Muscle of arm (tissue), 12 donors: Measurements from ENCODE around the gene TBCB. TPM values are rescaled to one million over a fixed set of nuclear protein-coding genes. Genes with fewer than 3 reads are reported as not detected.
"Not testable (repeated sequence)": the region's sequence is repeated elsewhere in the genome, so short reads cannot be mapped to it uniquely, and the experiment has no call there.

Experiments
- DNase-seq: peaks from one replicate; pipeline ENCODE4 v3.0.0-alpha.2; 2013
- polyA plus RNA-seq, 12 donors: library from polyadenylated mRNA; unstranded; fragments of 120-200 nt; gene quantifications; one replicate each; pipeline ENCODE4 v1.2.1, GENCODE V29; 2013; ENCODE audit not compliant: insufficient read length in 12 of 12

Gene TBCB
- polyA plus RNA-seq, 12 donors = 54.6 to 85.5 (median 75.2) TPM; not detected in 1

GRCh38 chr19:36160821-36161596 lies 45.7 kb downstream of the TBCB start:
- DNase-seq = no peak

GRCh38 chr19:36163813-36164212 lies 48.5 kb downstream of the TBCB start:
- no peak for DNase-seq

GRCh38 chr19:36169084-36169760 lies 54.0 kb downstream of the TBCB start:
- DNase-seq = no peak

- DNase-seq = no peak
Observed at GRCh38 chr19:36172852-36173251, 57.6 kb downstream of the TBCB start.

DNA sequence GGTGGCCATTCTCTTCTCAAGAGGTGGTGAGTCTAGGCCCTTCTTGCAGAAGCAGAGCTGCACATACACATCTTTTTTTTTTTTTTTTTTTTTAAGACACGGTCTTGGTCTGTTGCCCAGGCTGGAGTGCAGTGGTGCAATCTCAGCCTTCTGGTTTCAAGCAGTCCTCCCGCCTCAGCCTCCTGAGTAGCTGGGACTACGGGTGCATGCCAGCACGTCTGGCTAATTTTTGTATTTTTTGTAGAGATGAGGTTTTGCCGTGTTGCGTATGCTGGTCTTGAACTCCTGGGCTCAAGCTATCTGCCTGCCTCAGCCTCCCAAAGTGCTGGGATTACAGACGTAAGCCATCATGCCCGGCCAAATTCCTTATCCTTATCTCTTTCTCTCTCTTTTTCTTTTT lies 58.6 kb downstream of the TBCB start:
- DNase-seq = not testable (repeated sequence)

Other genes with a start within 250 kb of the TBCB start
- 10 to 100 TPM in 1 of 12 donors, 1 to 10 TPM in 10, not detected in 1; 3.4 to 33.6 (median 5.8) TPM for gene APLP1, start 246.9 kb upstream of the TBCB start, polyA plus RNA-seq
- 1 to 10 TPM in 6 of 12 donors, under 1 TPM in 4, not detected in 2; 0.82 to 8.5 (median 1.3) TPM for gene NFKBID, start 214.9 kb upstream of the TBCB start, polyA plus RNA-seq
- gene HCST, start 212.9 kb upstream of the TBCB start, polyA plus RNA-seq = 1 to 10 TPM in 10 of 12 donors, not detected in 2; 3.1 to 7.7 (median 5.1) TPM
- gene TYROBP, start 207.2 kb upstream of the TBCB start, polyA plus RNA-seq = 10 to 100 TPM in 11 of 12 donors, not detected in 1; 11.8 to 33.6 (median 12.5) TPM
- gene LRFN3, start 179.1 kb upstream of the TBCB start, polyA plus RNA-seq = 10 to 100 TPM in 1 of 12 donors, 1 to 10 TPM in 10, not detected in 1; 4.2 to 13.9 (median 7.6) TPM
- 10 to 100 TPM in 9 of 12 donors, 1 to 10 TPM in 2, not detected in 1; 9.1 to 24.4 (median 10.9) TPM for gene SDHAF1, start 120.3 kb upstream of the TBCB start, polyA plus RNA-seq
- gene SYNE4, start 106.7 kb upstream of the TBCB start, polyA plus RNA-seq = 1 to 10 TPM in 1 of 12 donors, under 1 TPM in 10, not detected in 1; 0.08 to 6.3 (median 0.65) TPM
- gene ALKBH6, start 101.3 kb upstream of the TBCB start, polyA plus RNA-seq = 10 to 100 TPM in 2 of 12 donors, 1 to 10 TPM in 8, not detected in 2; 6.7 to 13.1 (median 7.8) TPM
- 10 to 100 TPM in 11 of 12 donors, not detected in 1; 13.4 to 88.9 (median 18.1) TPM for gene CLIP3, start 82.6 kb upstream of the TBCB start, polyA plus RNA-seq
- 10 to 100 TPM in 2 of 12 donors, 1 to 10 TPM in 9, not detected in 1; 5.8 to 17.9 (median 8.1) TPM for gene THAP8, start 61.2 kb upstream of the TBCB start, polyA plus RNA-seq
- gene WDR62, start 60.6 kb upstream of the TBCB start, polyA plus RNA-seq = 1 to 10 TPM in 11 of 12 donors, not detected in 1; 2.2 to 4.9 (median 3.1) TPM
- not detected for gene OVOL3, start 4.3 kb upstream of the TBCB start, polyA plus RNA-seq
- gene POLR2I, start 593 bp upstream of the TBCB start, polyA plus RNA-seq = 10 to 100 TPM in 10 of 12 donors, not detected in 2; 29.0 to 50.0 (median 39.8) TPM
- 100 to 1,000 TPM in 11 of 12 donors, not detected in 1; 277 to 639 (median 505) TPM for gene CAPNS1, start 24.6 kb downstream of the TBCB start, polyA plus RNA-seq
- gene COX7A1, start 37.0 kb downstream of the TBCB start, polyA plus RNA-seq = 100 to 1,000 TPM in 10 of 12 donors, 10 to 100 TPM in 1, not detected in 1; 89.0 to 273 (median 210) TPM
- 1 to 10 TPM in 10 of 12 donors, not detected in 2; 4.8 to 9.2 (median 6.3) TPM for gene ZNF565, start 99.2 kb downstream of the TBCB start, polyA plus RNA-seq
- 10 to 100 TPM in 11 of 12 donors, not detected in 1; 52.2 to 87.8 (median 74.5) TPM for gene ZNF146, start 99.6 kb downstream of the TBCB start, polyA plus RNA-seq